ENCODE results near the gene PROK2.

DNA sequence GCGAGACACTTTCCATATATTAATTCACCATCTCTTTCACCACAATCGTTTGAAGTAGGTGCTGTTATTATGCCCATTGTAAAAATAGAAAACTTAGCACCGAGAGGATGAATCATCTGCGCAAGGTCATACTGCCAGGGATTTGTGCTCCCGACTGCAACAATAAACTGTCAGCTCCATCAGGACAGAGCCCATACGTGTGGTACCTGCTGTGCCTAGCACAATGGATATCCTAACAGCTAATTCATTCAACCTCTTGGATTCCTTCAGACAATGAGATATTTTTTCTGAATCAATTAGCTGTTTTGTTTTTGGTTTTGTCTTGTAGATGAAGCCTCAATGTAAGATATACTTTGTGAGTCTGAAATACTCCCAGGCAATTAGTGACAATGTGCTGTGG, 32.3 kb upstream of the PROK2 start:
- TF ChIP-seq CTCF (IDR thresholded peaks at IDR 0.05) = no peak
- no peak for TF ChIP-seq POLR2A (IDR thresholded peaks at IDR 0.05)

Measured in testis (tissue), 2 donors.